COR-L47 (cell line): ENCODE results near the gene SREBF2.

ENCODE experiments used
- DNase-seq: peaks from one replicate; lab custom pipeline; 2025; lab: John Stamatoyannopoulos, UW

SREBF2 gene

GRCh38 chr22:41922328-41922727 lies 89.4 kb downstream of the SREBF2 start:
- DNase-seq: no peak

- no peak for DNase-seq
These were observed 90.2 kb downstream of the SREBF2 start for GRCh38 chr22:41922940-41923594.

GRCh38 chr22:41923595-41924276 lies 90.8 kb downstream of the SREBF2 start:
- DNase-seq: no peak

- peak; percentile 31 for DNase-seq
These were observed 93.0 kb downstream of the SREBF2 start for GRCh38 chr22:41925783-41926460.

GRCh38 chr22:41927813-41928212 lies 94.9 kb downstream of the SREBF2 start:
- DNase-seq: no peak

GRCh38 chr22:41928593-41929417 lies 95.9 kb downstream of the SREBF2 start:
- no peak for DNase-seq

- no peak for DNase-seq
These were observed 96.5 kb downstream of the SREBF2 start for GRCh38 chr22:41929418-41929810.

GRCh38 chr22:41931701-41932269 lies 98.9 kb downstream of the SREBF2 start:
- no peak for DNase-seq

GRCh38 chr22:41932353-41932752 lies 99.4 kb downstream of the SREBF2 start:
- no peak for DNase-seq

GRCh38 chr22:41933411-41934177 lies 100.7 kb downstream of the SREBF2 start:
- DNase-seq: no peak

GRCh38 chr22:41934284-41935014 lies 101.5 kb downstream of the SREBF2 start:
- no peak for DNase-seq

- no peak for DNase-seq
These were observed 102.1 kb downstream of the SREBF2 start for GRCh38 chr22:41935015-41935351.

- DNase-seq: no peak
These were observed 102.6 kb downstream of the SREBF2 start for GRCh38 chr22:41935509-41935908.

GRCh38 chr22:41936894-41937169 lies 103.9 kb downstream of the SREBF2 start:
- no peak for DNase-seq

GRCh38 chr22:41939981-41940831 lies 107.3 kb downstream of the SREBF2 start:
- peak; percentile 70 for DNase-seq

- DNase-seq: peak; percentile 16
These were observed 108.2 kb downstream of the SREBF2 start for GRCh38 chr22:41940832-41941765.

- no peak for DNase-seq
These were observed 110.8 kb downstream of the SREBF2 start for GRCh38 chr22:41943661-41944209.

GRCh38 chr22:41946629-41947423 lies 113.9 kb downstream of the SREBF2 start, which contains the start of gene CENPM:
TSS of gene CENPM (minus strand) at chr22:41947152. CDS start at chr22:41947076, 76 bp downstream.
- DNase-seq: peak; percentile 97
